ENCODE results near the gene MOSPD3.
A peak's percentile ranks its signal among the peaks of the same experiment; 100 is the strongest.

The MOSPD3 gene

DNA sequence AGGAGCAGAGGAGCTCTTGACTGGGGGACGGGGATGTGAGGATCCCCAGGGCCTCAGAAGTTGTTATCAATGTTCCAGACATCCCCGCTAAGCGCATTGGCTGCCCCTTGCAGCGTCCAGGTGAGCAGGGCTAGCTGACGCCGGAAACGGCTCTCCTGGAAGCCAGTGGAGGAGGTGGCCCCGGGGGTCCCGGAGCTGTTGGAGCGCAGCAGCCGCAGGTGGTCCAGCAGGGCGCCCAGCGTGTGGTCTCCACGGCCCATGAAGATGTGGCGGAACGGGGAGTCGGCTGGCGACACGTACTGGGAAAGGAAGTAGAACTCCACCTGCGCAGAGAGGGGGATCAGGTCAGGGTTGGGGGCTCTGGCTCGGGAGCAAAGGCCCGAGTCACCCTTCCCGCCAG is 8.5 kb downstream of the MOSPD3 start:
- Histone ChIP-seq H4K91ac (ENCODE audit: low read depth, low read length, poor library complexity) (no peak overlapping the region), H3K23ac (ENCODE audit: low read depth, low read length, poor library complexity) (no peak overlapping the region), H3K4ac (ENCODE audit: low read length) (no peak overlapping the region), H3K18ac (ENCODE audit: low read length) (peak overlapping the region; percentile 71), H3K36me3 (replicated peaks in 1 of 2; ENCODE audit: control insufficient read depth in 2 of 2, insufficient read depth in 2 of 2, low read length in 2 of 2) (peaks cover 0 to 3% of the 10 kb centered on the region in 2 donors), H3K4me2 (ENCODE audit: insufficient read depth, low read length, poor library complexity, severe bottlenecking) (no peak overlapping the region), H3K79me1 (ENCODE audit: low read depth, low read length) (no peaks in the 10 kb centered on the region), H2BK15ac (ENCODE audit: low read length) (no peak overlapping the region), H2BK12ac (ENCODE audit: low read length) (no peak overlapping the region), H2BK5ac (ENCODE audit: low read length) (peak overlapping the region; percentile 66), H3K9me3 (replicated peaks in 1 of 2; ENCODE audit: control insufficient read depth in 2 of 2, insufficient read depth in 1 of 2, low read depth in 1 of 2, low read length in 2 of 2) (no peaks in the 10 kb centered on the region), H3K27me3 (ENCODE audit: control insufficient read depth in 3 of 3, insufficient read depth in 3 of 3, low read depth in 1 of 3, low read length in 3 of 3) (no peaks in the 10 kb centered on the region), H3K14ac (ENCODE audit: low read length) (no peak overlapping the region), H3K9ac (ENCODE audit: low read depth, low read length, poor library complexity) (no peak overlapping the region), H3K4me3 (ENCODE audit: low read length in 2 of 2) (no peak overlapping the region), H2AFZ (ENCODE audit: low read length) (no peak overlapping the region), H3K4me1 (ENCODE audit: control insufficient read depth in 2 of 2, insufficient read depth in 1 of 2, low read depth in 1 of 2, low read length in 2 of 2) (no peaks in the 10 kb centered on the region), H2BK120ac (ENCODE audit: low read depth, low read length) (no peak overlapping the region), H2AK5ac (ENCODE audit: low read depth, low read length) (no peak overlapping the region), H3K27ac (replicated peaks; ENCODE audit: low read length) (no peak overlapping the region), H4K8ac (ENCODE audit: low read depth, low read length) (no peak overlapping the region)
- no CpG with 5 or more reads among the region's 23 CpGs for WGBS, 2 donors (ENCODE audit: extremely low coverage in 2 of 2, insufficient read length in 2 of 2, insufficient replicate concordance in 1 of 2)
- no peak for DNase-seq (ENCODE audit: low spot score)

DNA sequence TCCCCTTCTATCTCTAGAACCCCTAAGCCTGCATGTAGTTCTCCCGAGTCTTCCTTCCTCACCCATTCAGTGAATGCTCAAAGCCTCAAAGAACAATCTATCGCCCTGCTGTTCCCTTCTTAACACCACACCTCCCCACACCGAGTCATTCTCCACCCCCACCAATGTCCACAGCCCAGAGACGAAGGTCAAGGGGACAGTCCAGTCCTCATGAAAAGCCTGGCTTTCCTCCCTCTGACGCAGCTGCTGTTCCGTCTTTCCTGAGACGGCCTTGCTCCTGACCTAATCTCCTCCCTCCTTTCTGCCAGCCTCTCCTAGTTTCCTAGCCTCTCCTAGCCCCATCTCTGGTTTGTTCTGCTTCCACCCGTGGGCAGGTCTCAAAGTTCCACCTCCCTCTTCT is 9.2 kb downstream of the MOSPD3 start:
- no peak overlapping the region for H3K4me3 ChIP-seq (ENCODE audit: low read length in 2 of 2)
- H3K79me1 ChIP-seq (ENCODE audit: low read depth, low read length): no peaks in the 10 kb centered on the region
- DNase-seq (ENCODE audit: low spot score): no peak
- no peak overlapping the region for H2BK12ac ChIP-seq (ENCODE audit: low read length)
- no peak overlapping the region for H3K18ac ChIP-seq (ENCODE audit: low read length)
- H3K27ac ChIP-seq (replicated peaks; ENCODE audit: low read length): no peak overlapping the region
- no peak overlapping the region for H3K23ac ChIP-seq (ENCODE audit: low read depth, low read length, poor library complexity)
- H3K9me3 ChIP-seq (replicated peaks in 1 of 2; ENCODE audit: control insufficient read depth in 2 of 2, insufficient read depth in 1 of 2, low read depth in 1 of 2, low read length in 2 of 2): no peaks in the 10 kb centered on the region
- peaks cover 0 to 3% of the 10 kb centered on the region in 2 donors for H3K36me3 ChIP-seq (replicated peaks in 1 of 2; ENCODE audit: control insufficient read depth in 2 of 2, insufficient read depth in 2 of 2, low read length in 2 of 2)
- H2BK5ac ChIP-seq (ENCODE audit: low read length): no peak overlapping the region
- H2BK15ac ChIP-seq (ENCODE audit: low read length): no peak overlapping the region
- H3K4me1 ChIP-seq (ENCODE audit: control insufficient read depth in 2 of 2, insufficient read depth in 1 of 2, low read depth in 1 of 2, low read length in 2 of 2): peaks cover 0 to 3% of the 10 kb centered on the region in 2 donors
- H2AK5ac ChIP-seq (ENCODE audit: low read depth, low read length): no peak overlapping the region
- H3K4ac ChIP-seq (ENCODE audit: low read length): no peak overlapping the region
- H3K9ac ChIP-seq (ENCODE audit: low read depth, low read length, poor library complexity): no peak overlapping the region
- H3K4me2 ChIP-seq (ENCODE audit: insufficient read depth, low read length, poor library complexity, severe bottlenecking): no peak overlapping the region
- no CpG with 5 or more reads among the region's 8 CpGs for WGBS, 2 donors (ENCODE audit: extremely low coverage in 2 of 2, insufficient read length in 2 of 2, insufficient replicate concordance in 1 of 2)
- no peak overlapping the region for H2AFZ ChIP-seq (ENCODE audit: low read length)
- no peak overlapping the region for H4K8ac ChIP-seq (ENCODE audit: low read depth, low read length)
- no peak overlapping the region for H3K14ac ChIP-seq (ENCODE audit: low read length)
- H3K27me3 ChIP-seq (ENCODE audit: control insufficient read depth in 3 of 3, insufficient read depth in 3 of 3, low read depth in 1 of 3, low read length in 3 of 3): no peaks in the 10 kb centered on the region
- H2BK120ac ChIP-seq (ENCODE audit: low read depth, low read length): no peak overlapping the region
- H4K91ac ChIP-seq (ENCODE audit: low read depth, low read length, poor library complexity): no peak overlapping the region

- Histone ChIP-seq H2BK120ac (ENCODE audit: low read depth, low read length) (no peak overlapping the region), H3K4me1 (ENCODE audit: control insufficient read depth in 2 of 2, insufficient read depth in 1 of 2, low read depth in 1 of 2, low read length in 2 of 2) (peaks cover 2 to 9% of the 10 kb centered on the region in 2 donors), H4K91ac (ENCODE audit: low read depth, low read length, poor library complexity) (no peak overlapping the region), H3K79me1 (ENCODE audit: low read depth, low read length) (no peaks in the 10 kb centered on the region), H3K4me2 (ENCODE audit: insufficient read depth, low read length, poor library complexity, severe bottlenecking) (no peak overlapping the region), H4K8ac (ENCODE audit: low read depth, low read length) (no peak overlapping the region), H3K36me3 (replicated peaks in 1 of 2; ENCODE audit: control insufficient read depth in 2 of 2, insufficient read depth in 2 of 2, low read length in 2 of 2) (peaks cover 0 to 3% of the 10 kb centered on the region in 2 donors), H3K23ac (ENCODE audit: low read depth, low read length, poor library complexity) (no peak overlapping the region), H2AK5ac (ENCODE audit: low read depth, low read length) (no peak overlapping the region), H2AFZ (ENCODE audit: low read length) (no peak overlapping the region), H3K9me3 (replicated peaks in 1 of 2; ENCODE audit: control insufficient read depth in 2 of 2, insufficient read depth in 1 of 2, low read depth in 1 of 2, low read length in 2 of 2) (no peaks in the 10 kb centered on the region), H3K27ac (replicated peaks; ENCODE audit: low read length) (no peak overlapping the region), H3K14ac (ENCODE audit: low read length) (no peak overlapping the region), H2BK5ac (ENCODE audit: low read length) (no peak overlapping the region), H3K9ac (ENCODE audit: low read depth, low read length, poor library complexity) (no peak overlapping the region), H3K4me3 (ENCODE audit: low read length in 2 of 2) (no peak overlapping the region), H2BK15ac (ENCODE audit: low read length) (no peak overlapping the region), H2BK12ac (ENCODE audit: low read length) (no peak overlapping the region), H3K18ac (ENCODE audit: low read length) (no peak overlapping the region), H3K4ac (ENCODE audit: low read length) (no peak overlapping the region), H3K27me3 (ENCODE audit: control insufficient read depth in 3 of 3, insufficient read depth in 3 of 3, low read depth in 1 of 3, low read length in 3 of 3) (no peaks in the 10 kb centered on the region)
- WGBS, 2 donors (ENCODE audit: extremely low coverage in 2 of 2, insufficient read length in 2 of 2, insufficient replicate concordance in 1 of 2): no CpG with 5 or more reads among the region's 15 CpGs
- no peak for DNase-seq (ENCODE audit: low spot score)
These were observed 11.8 kb downstream of the MOSPD3 start for GRCh38 chr7:100623951-100624824.

DNA sequence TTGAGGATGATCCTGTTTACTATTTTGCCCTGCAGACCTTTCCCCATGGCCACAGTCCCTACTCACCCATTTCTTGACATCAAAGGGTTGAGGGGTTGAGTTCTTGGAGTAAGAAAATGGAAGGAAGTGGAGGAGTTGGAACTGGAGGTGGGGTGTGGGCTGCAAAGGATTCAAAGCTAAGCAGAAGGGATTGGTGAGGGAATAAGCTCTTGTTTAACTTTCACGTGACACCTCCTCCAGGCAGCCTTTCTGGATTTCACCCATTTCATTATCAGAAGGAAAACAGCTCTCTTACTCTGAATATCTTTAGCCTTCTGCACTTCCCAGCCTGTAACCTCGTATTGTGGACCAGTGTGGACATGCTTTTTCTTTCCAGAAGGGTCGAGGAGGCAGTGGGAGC is 13.7 kb downstream of the MOSPD3 start:
- peaks cover 0 to 2% of the 10 kb centered on the region in 2 donors for H3K9me3 ChIP-seq (replicated peaks in 1 of 2; ENCODE audit: control insufficient read depth in 2 of 2, insufficient read depth in 1 of 2, low read depth in 1 of 2, low read length in 2 of 2)
- H2BK15ac ChIP-seq (ENCODE audit: low read length): no peak overlapping the region
- peak overlapping the region; percentile 90 for H2AFZ ChIP-seq (ENCODE audit: low read length)
- no peak overlapping the region for H3K4ac ChIP-seq (ENCODE audit: low read length)
- peak overlapping the region; percentile 86 for H3K4me2 ChIP-seq (ENCODE audit: insufficient read depth, low read length, poor library complexity, severe bottlenecking)
- no peak overlapping the region for H2BK120ac ChIP-seq (ENCODE audit: low read depth, low read length)
- no peak overlapping the region for H2AK5ac ChIP-seq (ENCODE audit: low read depth, low read length)
- H3K79me1 ChIP-seq (ENCODE audit: low read depth, low read length): no peaks in the 10 kb centered on the region
- no peak overlapping the region for H4K8ac ChIP-seq (ENCODE audit: low read depth, low read length)
- H3K27me3 ChIP-seq (ENCODE audit: control insufficient read depth in 3 of 3, insufficient read depth in 3 of 3, low read depth in 1 of 3, low read length in 3 of 3): no peaks in the 10 kb centered on the region
- H3K27ac ChIP-seq (replicated peaks; ENCODE audit: low read length): no peak overlapping the region
- DNase-seq (ENCODE audit: low spot score): no peak
- peak overlapping the region; percentile 80 for H3K18ac ChIP-seq (ENCODE audit: low read length)
- H3K36me3 ChIP-seq (replicated peaks in 1 of 2; ENCODE audit: control insufficient read depth in 2 of 2, insufficient read depth in 2 of 2, low read length in 2 of 2): peaks cover 0 to 3% of the 10 kb centered on the region in 2 donors
- no peak overlapping the region for H2BK5ac ChIP-seq (ENCODE audit: low read length)
- WGBS, 2 donors (ENCODE audit: extremely low coverage in 2 of 2, insufficient read length in 2 of 2, insufficient replicate concordance in 1 of 2): no CpG with 5 or more reads among the region's 3 CpGs
- no peak overlapping the region for H4K91ac ChIP-seq (ENCODE audit: low read depth, low read length, poor library complexity)
- no peak overlapping the region for H2BK12ac ChIP-seq (ENCODE audit: low read length)
- no peak overlapping the region for H3K23ac ChIP-seq (ENCODE audit: low read depth, low read length, poor library complexity)
- peak overlapping the region; percentile 21 to 43 for H3K4me3 ChIP-seq (ENCODE audit: low read length in 2 of 2)
- no peak overlapping the region for H3K14ac ChIP-seq (ENCODE audit: low read length)
- peaks cover 2 to 9% of the 10 kb centered on the region in 2 donors for H3K4me1 ChIP-seq (ENCODE audit: control insufficient read depth in 2 of 2, insufficient read depth in 1 of 2, low read depth in 1 of 2, low read length in 2 of 2)
- H3K9ac ChIP-seq (ENCODE audit: low read depth, low read length, poor library complexity): peak overlapping the region; percentile 18
